Measurements from ENCODE around the gene ABR. TPM values are rescaled to one million over a fixed set of nuclear protein-coding genes. Genes with fewer than 3 reads are reported as not detected.
"Not testable (repeated sequence)": the region's sequence is repeated elsewhere in the genome, so short reads cannot be mapped to it uniquely, and the experiment has no call there.

Gene ABR
- total RNA-seq, 2 experiments from 2014 or later: 32.1 to 33.4 TPM

DNA sequence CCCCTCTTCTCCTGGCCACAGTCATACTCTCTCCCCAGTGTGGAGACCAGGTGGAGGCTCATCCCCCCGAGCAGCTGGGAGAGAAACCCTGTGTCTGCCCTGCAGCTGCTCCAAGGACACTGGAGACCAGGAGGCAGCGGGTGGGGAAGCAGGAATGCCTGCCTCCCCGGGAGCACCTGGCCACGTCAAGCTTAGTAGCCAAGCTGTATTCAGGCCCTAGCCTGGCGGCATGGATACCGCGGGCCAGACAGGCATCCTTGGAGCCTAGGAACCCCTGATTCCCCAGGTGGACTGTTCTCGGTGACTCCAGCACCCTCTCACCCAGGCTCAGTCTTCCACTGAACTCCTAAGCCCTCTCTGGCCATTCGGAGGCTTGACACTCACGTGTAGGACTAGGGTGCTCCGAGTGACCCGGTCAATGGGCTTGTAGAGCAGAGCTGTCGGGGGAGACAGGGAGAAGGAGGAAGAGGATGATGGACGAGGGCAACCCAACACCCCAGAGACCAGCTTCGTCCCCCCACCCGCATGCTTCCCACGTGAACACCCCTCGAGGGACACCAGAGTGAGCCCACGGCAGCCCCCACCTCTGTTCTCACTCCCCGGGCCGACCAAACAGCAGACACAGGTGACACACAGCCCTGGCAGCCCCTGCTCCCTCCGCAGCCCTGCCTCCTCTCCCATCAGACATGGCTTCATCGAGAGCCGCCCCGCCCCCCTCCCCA lies 106.4 kb downstream of the ABR start:
- CTCF ChIA-PET: no interaction called here
- Mint-ChIP-seq H3K4me3 (no peak overlapping the region), H3K27me3 (ENCODE audit: low read depth) (no peaks in the 10 kb centered on the region), H3K4me1 (ENCODE audit: low read depth) (no peaks in the 10 kb centered on the region), H3K27ac (no peak overlapping the region), H3K36me3 (ENCODE audit: low read depth) (peaks cover 5% of the 10 kb centered on the region), H3K9me3 (no peaks in the 10 kb centered on the region)
- no peak for DNase-seq
- intact Hi-C loops (cut with micrococcal nuclease): no loop called here

DNA sequence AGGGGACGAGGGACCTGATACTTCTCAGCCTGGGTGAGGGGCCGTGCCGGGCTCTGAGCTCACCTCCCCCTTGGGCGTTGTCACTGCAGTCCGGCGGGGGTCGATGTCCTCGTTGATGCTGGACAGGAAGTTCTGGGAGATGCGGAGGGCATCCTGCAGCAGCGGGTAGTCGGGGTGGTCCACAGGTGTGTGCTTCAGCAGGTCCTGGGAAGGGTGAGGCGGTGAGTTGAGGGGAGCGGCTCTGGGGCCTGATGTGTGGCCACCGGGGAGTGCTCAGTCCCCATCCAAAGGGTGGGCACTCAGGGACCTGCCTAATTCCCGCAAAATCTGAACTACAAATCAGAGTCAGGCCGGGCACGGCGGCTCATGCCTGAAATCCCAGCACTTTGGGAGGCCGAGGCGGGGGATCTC lies 107.2 kb downstream of the ABR start:
- Mint-ChIP-seq H3K4me1 (ENCODE audit: low read depth) (no peaks in the 10 kb centered on the region), H3K4me3 (no peak overlapping the region), H3K9me3 (no peaks in the 10 kb centered on the region), H3K27me3 (ENCODE audit: low read depth) (no peaks in the 10 kb centered on the region), H3K27ac (no peak overlapping the region), H3K36me3 (ENCODE audit: low read depth) (peaks cover 11% of the 10 kb centered on the region)
- CTCF ChIA-PET: no interaction called here
- intact Hi-C loops (cut with micrococcal nuclease): no loop called here
- no peak for DNase-seq

DNA sequence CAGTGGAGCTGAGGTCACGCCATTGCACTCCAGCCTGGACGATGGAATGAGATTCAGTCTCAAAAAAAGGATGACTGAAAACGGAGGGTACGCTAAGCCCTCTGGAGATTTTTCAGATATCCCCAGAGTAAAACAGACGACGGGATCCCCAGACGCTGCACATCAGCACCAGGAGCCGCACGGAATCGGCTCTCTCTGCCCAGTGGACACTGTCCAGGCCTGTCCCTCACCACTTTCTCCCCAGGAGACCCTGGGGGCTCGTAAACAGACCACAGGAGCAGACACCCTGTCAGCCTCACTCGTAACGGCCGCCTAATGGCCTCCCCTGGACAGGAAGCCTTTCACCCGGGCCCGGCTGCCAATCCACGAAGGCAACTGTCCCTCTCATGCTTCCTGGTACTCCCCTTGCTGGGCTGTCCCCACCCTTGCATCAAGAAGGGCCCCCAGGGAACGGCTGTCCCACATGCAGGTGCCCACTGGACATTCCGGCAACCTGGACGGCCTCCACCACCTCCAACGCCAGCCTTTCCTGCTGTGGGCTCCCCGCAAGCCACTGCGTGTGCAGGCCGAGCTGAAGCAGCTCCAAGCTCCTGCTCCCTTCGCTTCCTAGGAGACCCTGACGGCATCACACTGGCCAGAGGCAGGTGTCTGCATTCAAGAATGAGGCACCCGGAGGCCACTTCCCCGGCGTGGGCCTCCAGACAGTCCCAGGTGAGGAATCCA lies 108.5 kb downstream of the ABR start:
- Mint-ChIP-seq H3K27me3 (ENCODE audit: low read depth) (no peaks in the 10 kb centered on the region), H3K4me3 (no peak overlapping the region), H3K36me3 (ENCODE audit: low read depth) (peaks cover 24% of the 10 kb centered on the region), H3K27ac (no peak overlapping the region), H3K9me3 (peaks cover 6% of the 10 kb centered on the region), H3K4me1 (ENCODE audit: low read depth) (no peaks in the 10 kb centered on the region)
- DNase-seq: no peak
- CTCF ChIA-PET: no interaction called here
- intact Hi-C loops (cut with micrococcal nuclease): no loop called here

DNA sequence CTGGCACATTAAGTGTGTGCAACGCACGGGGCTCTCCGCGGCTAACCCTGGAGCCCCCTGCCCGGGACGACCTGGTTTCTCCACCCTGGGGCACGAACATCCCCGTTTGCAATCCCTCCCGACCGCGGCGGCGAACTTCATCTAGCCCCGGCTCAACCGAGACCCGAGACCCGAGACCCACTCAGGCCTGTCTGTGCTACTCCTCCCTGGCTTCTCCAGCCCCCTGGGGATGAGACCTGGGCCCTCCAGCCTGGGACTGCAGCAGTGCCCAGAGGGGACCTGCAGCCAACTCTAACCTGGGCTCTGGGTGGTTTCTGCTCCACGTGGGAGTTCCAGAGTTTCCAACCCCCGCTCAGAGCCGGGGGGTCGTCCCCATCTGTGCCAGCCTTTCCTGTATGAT lies 109.4 kb downstream of the ABR start:
- H3K27me3 Mint-ChIP-seq (ENCODE audit: low read depth): no peaks in the 10 kb centered on the region
- no peak overlapping the region for H3K27ac Mint-ChIP-seq
- H3K36me3 Mint-ChIP-seq (ENCODE audit: low read depth): peaks cover 32% of the 10 kb centered on the region
- peaks cover 13% of the 10 kb centered on the region for H3K9me3 Mint-ChIP-seq
- H3K4me1 Mint-ChIP-seq (ENCODE audit: low read depth): no peaks in the 10 kb centered on the region
- DNase-seq: no peak
- CTCF ChIA-PET: interaction anchor here (0.5 kb wide), 1 partner anchor 47 kb away, joined by 3 read pairs; no protein-coding TSS in a partner anchor
- intact Hi-C loops (cut with micrococcal nuclease): no loop called here
- H3K4me3 Mint-ChIP-seq: no peak overlapping the region

DNA sequence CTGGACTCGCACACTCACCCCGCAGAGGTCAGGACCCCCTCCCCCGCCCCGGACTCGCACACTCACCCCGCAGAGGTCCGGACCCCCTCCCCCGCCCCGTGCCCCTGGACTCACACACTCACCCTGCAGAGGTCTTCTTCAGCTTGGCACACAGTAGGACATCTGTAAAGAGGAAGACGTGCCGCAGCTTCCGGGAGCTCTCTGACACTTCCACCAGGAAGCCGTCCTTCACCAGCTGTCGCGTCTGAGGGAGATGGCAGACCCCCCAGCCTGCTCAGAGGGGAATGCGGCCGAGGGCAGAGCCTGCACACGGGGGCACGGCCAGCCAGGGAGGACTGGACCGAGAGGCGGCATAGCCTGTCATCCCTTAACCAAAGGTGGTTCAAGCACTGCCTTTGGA lies 109.9 kb downstream of the ABR start:
- Mint-ChIP-seq H3K27me3 (ENCODE audit: low read depth) (no peaks in the 10 kb centered on the region), H3K36me3 (ENCODE audit: low read depth) (peaks cover 33% of the 10 kb centered on the region), H3K4me1 (ENCODE audit: low read depth) (no peaks in the 10 kb centered on the region), H3K27ac (no peak overlapping the region), H3K9me3 (peaks cover 13% of the 10 kb centered on the region), H3K4me3 (no peak overlapping the region)
- intact Hi-C loops (cut with micrococcal nuclease): no loop called here
- DNase-seq: no peak
- CTCF ChIA-PET: interaction anchor here (0.5 kb wide), 1 partner anchor 46 kb away, joined by 3 read pairs; no protein-coding TSS in a partner anchor

DNA sequence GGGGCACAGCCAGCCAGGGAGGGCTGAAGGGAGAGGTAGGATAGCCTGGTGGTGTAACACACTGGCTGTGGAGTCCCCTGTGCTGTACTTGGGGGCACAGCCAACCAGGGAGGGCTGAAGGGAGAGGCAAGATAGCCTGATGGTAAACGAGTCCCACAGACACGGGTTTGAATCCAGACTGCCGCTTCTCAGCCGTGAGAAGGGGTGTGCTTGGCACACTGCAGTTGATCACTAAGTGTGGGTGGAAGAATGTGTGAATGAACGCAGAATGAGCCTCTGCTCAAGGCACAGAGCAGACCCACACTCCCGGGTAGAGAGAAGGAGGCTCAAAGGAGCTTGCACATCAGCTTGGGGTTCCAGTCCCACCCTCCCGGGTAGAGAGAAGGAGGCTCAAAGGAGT lies 111.4 kb downstream of the ABR start:
- H3K4me3 Mint-ChIP-seq: no peak overlapping the region
- no peak overlapping the region for H3K27ac Mint-ChIP-seq
- intact Hi-C loops (cut with micrococcal nuclease): no loop called here
- no peak for DNase-seq
- H3K27me3 Mint-ChIP-seq (ENCODE audit: low read depth): no peaks in the 10 kb centered on the region
- CTCF ChIA-PET: no interaction called here
- H3K36me3 Mint-ChIP-seq (ENCODE audit: low read depth): peaks cover 33% of the 10 kb centered on the region
- H3K4me1 Mint-ChIP-seq (ENCODE audit: low read depth): no peaks in the 10 kb centered on the region
- peaks cover 13% of the 10 kb centered on the region for H3K9me3 Mint-ChIP-seq

DNA sequence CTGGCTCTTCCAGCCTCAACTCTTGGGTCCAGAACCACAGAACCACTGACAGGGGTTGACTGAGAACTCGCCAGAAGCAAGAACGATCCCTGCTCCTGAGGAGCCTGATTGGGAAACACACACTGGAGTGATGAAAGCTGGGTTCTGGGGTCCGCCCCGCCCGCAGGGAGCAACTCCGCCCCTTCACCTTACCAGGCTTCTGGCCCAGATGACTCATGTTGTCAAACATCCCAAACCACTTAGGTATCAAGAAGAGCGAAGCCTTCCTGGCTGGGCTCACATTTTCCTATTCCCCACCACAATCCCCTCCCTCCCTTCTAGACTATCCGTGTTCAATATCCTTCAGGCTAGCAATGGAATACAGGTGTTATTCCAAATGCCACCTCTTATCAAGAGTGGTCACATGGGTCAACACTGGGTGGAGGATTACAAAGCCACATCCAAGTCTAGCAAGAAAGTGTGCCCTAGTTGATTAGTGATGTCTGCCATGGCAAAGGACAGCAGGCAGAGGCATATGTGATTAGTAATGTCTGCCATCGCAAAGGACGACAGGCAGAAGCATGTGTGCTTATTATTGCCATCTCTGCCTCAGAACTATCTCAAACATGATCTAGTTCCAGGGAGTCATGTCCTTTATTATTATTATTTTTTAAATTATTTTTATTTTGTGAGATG lies 112.4 kb downstream of the ABR start:
- CTCF ChIA-PET: interaction anchor here (0.6 kb wide), 1 partner anchor 10 kb away, joined by 3 read pairs; no protein-coding TSS in a partner anchor
- Mint-ChIP-seq H3K36me3 (ENCODE audit: low read depth) (peaks cover 33% of the 10 kb centered on the region), H3K9me3 (peaks cover 13% of the 10 kb centered on the region), H3K27me3 (ENCODE audit: low read depth) (no peaks in the 10 kb centered on the region), H3K4me3 (no peak overlapping the region), H3K27ac (no peak overlapping the region), H3K4me1 (ENCODE audit: low read depth) (no peaks in the 10 kb centered on the region)
- no peak for DNase-seq
- intact Hi-C loops (cut with micrococcal nuclease): no loop called here

DNA sequence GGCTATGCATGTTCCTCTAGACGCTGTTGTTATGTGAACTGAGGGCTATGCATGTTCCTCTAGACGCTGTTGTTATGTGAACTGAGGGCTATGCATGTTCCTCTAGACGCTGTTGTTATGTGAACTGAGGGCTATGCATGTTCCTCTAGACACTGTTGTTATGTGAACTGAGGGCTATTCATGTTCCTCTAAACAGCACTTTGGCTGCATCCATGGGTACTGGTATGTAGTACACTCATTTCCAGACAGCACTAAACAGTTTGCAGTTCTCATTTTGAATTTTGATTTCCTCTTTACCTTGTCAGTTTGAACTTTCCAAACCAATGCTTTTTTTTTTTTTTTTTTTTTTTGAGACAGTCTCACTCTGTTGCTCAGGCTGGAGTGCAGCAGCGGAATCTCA lies 114.4 kb downstream of the ABR start:
- CTCF ChIA-PET, DNase-seq: not testable (repeated sequence)
- H3K36me3 Mint-ChIP-seq (ENCODE audit: low read depth): peaks cover 35% of the 10 kb centered on the region

DNA sequence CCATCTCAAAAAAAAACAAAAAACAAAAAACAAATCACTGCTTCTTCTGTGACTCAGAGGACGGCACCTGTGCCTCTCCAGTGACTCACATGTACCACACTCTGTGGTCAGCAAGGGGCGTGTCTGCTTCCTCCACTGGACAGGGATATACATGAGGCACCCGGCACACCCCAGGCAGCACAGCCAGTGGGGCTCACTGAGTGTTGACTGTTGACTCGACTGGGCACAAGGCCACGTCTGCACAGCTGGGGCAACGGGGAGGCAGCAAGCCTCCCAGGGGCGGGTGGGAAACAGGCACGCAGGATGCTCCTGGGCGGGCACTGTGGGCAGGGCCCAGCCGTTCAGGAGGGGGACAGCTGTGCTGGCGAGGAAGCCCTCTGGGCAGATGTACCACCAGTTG lies 118.8 kb downstream of the ABR start:
- peaks cover 31% of the 10 kb centered on the region for H3K36me3 Mint-ChIP-seq (ENCODE audit: low read depth)
- H3K9me3 Mint-ChIP-seq: peaks cover 5% of the 10 kb centered on the region
- DNase-seq: peak; percentile 22
- intact Hi-C loops (cut with micrococcal nuclease): no loop called here
- no peak overlapping the region for H3K27ac Mint-ChIP-seq
- CTCF ChIA-PET: no interaction called here
- no peaks in the 10 kb centered on the region for H3K4me1 Mint-ChIP-seq (ENCODE audit: low read depth)
- H3K27me3 Mint-ChIP-seq (ENCODE audit: low read depth): no peaks in the 10 kb centered on the region
- no peak overlapping the region for H3K4me3 Mint-ChIP-seq

More for the DNA sequence above, 114.4 kb downstream of the ABR start:
- H3K4me1 Mint-ChIP-seq (ENCODE audit: low read depth); H3K27me3 Mint-ChIP-seq (ENCODE audit: low read depth); H3K4me3 Mint-ChIP-seq; intact Hi-C loops (cut with micrococcal nuclease); H3K27ac Mint-ChIP-seq: not testable (repeated sequence)
- H3K9me3 Mint-ChIP-seq: peaks cover 13% of the 10 kb centered on the region

DNA sequence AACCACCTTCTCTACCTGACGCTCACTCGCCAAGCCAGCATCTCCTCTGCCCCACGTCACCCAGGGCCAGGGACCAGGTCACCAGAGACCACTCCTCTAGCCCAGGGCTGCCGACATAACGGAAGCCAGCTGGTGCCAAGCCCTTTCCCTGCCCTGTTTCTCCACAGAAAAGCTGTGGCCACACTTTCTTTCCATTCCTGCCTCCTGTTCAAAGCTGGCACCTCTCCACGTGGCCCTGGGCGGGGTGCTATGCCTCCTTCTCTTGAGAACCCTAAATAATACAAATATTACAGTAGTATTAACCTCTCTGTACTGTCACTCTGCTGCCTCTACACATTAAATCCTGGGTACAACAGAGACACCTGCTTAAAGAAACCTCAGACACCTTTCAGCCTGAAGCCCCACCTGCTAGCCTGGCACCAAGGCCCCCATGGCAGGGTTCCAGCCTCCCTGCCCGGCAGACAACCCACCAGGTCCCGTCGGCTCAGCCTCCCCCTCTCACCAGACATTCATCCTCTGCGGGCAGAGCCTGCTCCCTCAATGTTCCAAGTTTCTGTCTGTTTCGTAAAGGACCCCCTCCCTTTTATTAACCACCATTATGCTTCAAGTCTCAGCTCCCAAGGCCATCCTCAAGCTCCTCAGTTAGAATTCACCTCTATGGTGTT lies 120.5 kb downstream of the ABR start:
- CTCF ChIA-PET: interaction anchor here (1.1 to 1.9 kb wide), 5 partner anchors 43 to 273 kb away, joined by 4 to 14 read pairs (median 5); no protein-coding TSS in a partner anchor
- no peak overlapping the region for H3K4me3 Mint-ChIP-seq
- H3K4me1 Mint-ChIP-seq (ENCODE audit: low read depth): no peaks in the 10 kb centered on the region
- intact Hi-C loops (cut with micrococcal nuclease): loop anchor here (5.0 kb wide), 1 partner anchor 267 kb away; no protein-coding TSS in a partner anchor
- H3K36me3 Mint-ChIP-seq (ENCODE audit: low read depth): peaks cover 25% of the 10 kb centered on the region
- no peak overlapping the region for H3K27ac Mint-ChIP-seq
- no peaks in the 10 kb centered on the region for H3K27me3 Mint-ChIP-seq (ENCODE audit: low read depth)
- H3K9me3 Mint-ChIP-seq: no peaks in the 10 kb centered on the region
- no peak for DNase-seq

DNA sequence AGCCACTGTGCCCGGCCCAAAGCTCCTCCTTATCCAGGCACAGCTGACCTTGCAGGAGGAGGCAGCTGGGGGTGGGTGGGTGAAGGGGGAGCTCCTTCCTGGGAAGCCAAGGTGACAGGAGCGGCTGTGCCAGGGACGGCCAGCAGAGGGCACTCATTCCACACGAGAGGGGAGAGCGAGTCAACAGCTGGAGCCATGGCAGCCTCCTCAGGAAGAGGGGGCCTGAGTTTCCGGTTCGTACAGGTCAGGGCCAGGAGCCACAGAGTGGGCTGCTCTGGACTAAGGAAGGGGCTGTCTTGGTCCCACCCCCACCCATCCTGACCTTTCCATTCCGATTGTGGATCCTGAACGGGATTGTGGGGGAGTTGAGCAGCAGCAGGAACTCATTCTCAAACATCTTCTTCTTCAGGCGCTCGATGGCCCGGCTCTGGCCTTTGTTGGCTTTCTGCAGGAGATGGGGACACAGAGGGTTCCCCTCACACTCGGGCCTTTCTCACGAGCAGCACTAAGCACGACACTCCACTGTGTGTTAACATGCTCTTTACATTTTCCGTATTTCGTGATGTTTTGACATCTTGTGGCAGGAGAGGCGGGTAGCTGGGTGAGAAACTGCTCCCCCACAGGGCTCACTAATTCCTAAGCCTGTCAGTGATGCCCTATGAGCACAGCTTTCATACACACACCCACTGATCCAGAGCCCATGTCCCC lies 121.2 kb downstream of the ABR start:
- Mint-ChIP-seq H3K4me3 (no peak overlapping the region), H3K36me3 (ENCODE audit: low read depth) (peaks cover 27% of the 10 kb centered on the region), H3K27me3 (ENCODE audit: low read depth) (no peaks in the 10 kb centered on the region), H3K9me3 (no peaks in the 10 kb centered on the region), H3K4me1 (ENCODE audit: low read depth) (no peaks in the 10 kb centered on the region), H3K27ac (no peak overlapping the region)
- peak; percentile 83 for DNase-seq
- intact Hi-C loops (cut with micrococcal nuclease): loop anchor here (1.0 to 5.0 kb wide), 2 partner anchors 129 to 266 kb away; no protein-coding TSS in a partner anchor
- CTCF ChIA-PET: interaction anchor here (0.8 to 1.9 kb wide), 8 partner anchors 15 to 274 kb away, joined by 3 to 14 read pairs (median 4); no protein-coding TSS in a partner anchor
